Measurements from ENCODE around the gene AMOTL1. TPM values are rescaled to one million over a fixed set of nuclear protein-coding genes. Genes with fewer than 3 reads are reported as not detected.

AMOTL1 gene
- total and polyA plus RNA-seq, 8 donors, result 5.0 to 46.3 (median 14.8) TPM

DNA sequence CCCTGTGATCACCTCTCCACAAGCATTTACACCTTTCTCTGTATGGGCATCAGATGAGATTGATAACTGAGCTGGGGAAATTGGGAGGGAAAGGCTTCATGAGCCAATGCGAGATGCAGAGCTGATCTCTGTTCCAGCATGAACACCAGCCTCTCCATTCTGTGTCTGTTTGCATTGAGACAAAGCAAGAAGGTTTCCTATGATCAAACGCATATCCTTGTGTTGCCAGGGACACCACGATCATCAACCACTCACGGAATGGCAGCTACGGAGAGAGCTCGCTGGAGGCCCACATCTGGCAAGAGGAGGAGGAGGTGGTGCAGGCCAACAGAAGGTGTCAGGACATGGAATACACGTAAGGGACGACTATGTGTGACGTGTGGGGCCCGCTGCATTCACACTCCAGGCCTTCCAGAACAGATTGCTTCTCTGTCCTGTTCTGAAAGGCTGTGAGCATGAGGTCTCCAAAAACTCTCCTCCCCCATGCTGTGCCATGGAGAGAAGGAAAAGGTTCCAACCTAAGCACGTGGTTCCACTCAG, 96.4 kb downstream of the AMOTL1 start:
- WGBS, 5 donors, result 84 to 93% (median 91%) methylated on average over 11 of the region's 11 CpGs
- Histone ChIP-seq H3K36me3 (peaks cover 35 to 87% (median 86%) of the 10 kb centered on the region in 4 donors), H3K4me1 (no peaks in the 10 kb centered on the region), H3K9me3 (no peaks in the 10 kb centered on the region), H3K27ac (no peak overlapping the region), H3K27me3 (no peaks in the 10 kb centered on the region), H3K4me3 (no peak overlapping the region)
- intact Hi-C loops (cut with DNase I; ENCODE audit: low total_unique reads), result no loop called here
- no peak for DNase-seq
- TF ChIP-seq, protein P1, sequence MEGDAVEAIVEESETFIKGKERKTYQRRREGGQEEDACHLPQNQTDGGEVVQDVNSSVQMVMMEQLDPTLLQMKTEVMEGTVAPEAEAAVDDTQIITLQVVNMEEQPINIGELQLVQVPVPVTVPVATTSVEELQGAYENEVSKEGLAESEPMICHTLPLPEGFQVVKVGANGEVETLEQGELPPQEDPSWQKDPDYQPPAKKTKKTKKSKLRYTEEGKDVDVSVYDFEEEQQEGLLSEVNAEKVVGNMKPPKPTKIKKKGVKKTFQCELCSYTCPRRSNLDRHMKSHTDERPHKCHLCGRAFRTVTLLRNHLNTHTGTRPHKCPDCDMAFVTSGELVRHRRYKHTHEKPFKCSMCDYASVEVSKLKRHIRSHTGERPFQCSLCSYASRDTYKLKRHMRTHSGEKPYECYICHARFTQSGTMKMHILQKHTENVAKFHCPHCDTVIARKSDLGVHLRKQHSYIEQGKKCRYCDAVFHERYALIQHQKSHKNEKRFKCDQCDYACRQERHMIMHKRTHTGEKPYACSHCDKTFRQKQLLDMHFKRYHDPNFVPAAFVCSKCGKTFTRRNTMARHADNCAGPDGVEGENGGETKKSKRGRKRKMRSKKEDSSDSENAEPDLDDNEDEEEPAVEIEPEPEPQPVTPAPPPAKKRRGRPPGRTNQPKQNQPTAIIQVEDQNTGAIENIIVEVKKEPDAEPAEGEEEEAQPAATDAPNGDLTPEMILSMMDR (IDR thresholded peaks at IDR 0.05), result no peak
- no peak for TF ChIP-seq EP300 (IDR thresholded peaks at IDR 0.05)
- TF ChIP-seq POLR2AphosphoS5 (IDR thresholded peaks at IDR 0.05), result no peak
- TF ChIP-seq POLR2A (IDR thresholded peaks at IDR 0.05), result no peak

DNA sequence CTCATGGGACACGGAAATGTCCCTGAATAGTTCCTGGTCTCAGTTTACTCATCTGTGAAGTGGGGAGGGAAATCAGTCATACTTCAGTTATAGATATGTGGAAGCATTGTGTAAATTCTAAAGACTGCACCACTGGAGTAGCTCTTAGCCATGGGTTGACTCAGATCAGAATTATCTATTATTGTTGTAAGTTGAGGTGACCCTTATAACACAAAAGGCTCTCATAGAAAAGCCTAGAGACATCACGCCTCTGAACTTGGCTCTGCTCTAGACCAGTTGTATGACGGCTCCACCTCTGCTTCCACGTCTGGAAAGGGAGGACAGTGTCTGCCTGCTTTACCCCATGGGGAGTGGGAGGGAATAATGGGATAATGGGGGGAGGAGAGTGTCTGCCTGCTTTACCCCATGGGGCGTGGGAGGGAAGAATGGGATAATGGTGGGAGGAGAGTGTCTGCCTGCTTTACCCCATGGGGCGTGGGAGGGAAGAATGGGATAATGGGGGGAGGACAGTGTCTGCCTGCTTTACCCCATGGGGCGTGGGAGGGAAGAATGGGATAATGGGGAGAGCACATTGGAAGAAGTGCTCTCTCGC, 98.2 kb downstream of the AMOTL1 start:
- no peak overlapping the region for H3K4me3 ChIP-seq
- 89 to 92% (median 90%) methylated on average over 8 of the region's 8 CpGs for WGBS, 5 donors
- H3K27ac ChIP-seq, result no peak overlapping the region
- H3K36me3 ChIP-seq, result peaks cover 48 to 87% (median 86%) of the 10 kb centered on the region in 4 donors
- DNase-seq, result no peak
- no peaks in the 10 kb centered on the region for H3K4me1 ChIP-seq
- TF ChIP-seq EP300 (IDR thresholded peaks at IDR 0.05), result no peak
- TF ChIP-seq, protein P1 (IDR thresholded peaks at IDR 0.05), result no peak
- TF ChIP-seq POLR2A (IDR thresholded peaks at IDR 0.05), result no peak
- TF ChIP-seq POLR2AphosphoS5 (IDR thresholded peaks at IDR 0.05), result no peak
- no peaks in the 10 kb centered on the region for H3K9me3 ChIP-seq
- intact Hi-C loops (cut with DNase I; ENCODE audit: low total_unique reads), result no loop called here
- H3K27me3 ChIP-seq, result no peaks in the 10 kb centered on the region

DNA sequence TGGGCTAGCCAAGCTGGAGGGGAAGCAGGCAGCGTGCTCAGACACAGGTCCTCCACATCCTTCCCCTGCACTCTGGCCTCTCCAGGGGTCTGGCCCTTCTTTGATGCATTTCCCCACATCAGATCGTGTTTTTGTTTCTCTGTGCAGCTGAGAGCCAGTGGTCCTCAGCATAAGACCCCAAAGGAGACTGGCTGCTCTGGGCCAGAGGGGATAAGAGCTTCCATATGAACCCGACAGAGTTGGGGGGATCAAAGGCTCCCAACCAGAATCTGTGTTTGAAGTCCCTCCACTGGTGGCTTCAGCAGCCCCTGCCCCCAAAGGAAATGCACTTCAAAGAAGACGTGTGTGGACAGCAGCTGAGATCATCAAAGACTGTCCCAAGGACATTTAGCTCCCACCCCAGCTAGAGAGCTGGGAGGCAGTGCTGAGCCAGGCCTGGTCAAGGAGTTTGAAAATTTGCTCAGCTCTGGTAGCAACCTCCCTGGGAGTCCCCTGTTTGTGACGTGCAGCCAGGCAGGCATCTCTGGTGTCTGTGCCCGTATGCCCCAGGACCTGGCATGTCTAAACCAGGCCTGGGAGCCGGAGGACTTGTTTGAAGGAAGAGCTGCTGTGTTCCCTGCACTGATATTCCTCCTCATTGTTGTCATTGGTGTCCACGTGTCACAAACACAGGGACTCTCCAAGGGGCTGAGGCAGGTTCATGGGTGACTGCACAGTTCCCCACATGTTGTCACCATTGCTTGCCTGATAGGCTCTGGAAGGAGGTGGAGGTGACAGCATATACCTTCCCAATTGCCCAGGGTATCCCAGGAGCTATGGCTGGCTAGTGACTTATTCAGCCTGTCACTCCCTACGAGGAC, 99.0 kb downstream of the AMOTL1 start:
- intact Hi-C loops (cut with DNase I; ENCODE audit: low total_unique reads), result no loop called here
- H3K36me3 ChIP-seq, result peaks cover 52 to 89% (median 86%) of the 10 kb centered on the region in 4 donors
- WGBS, 5 donors, result 83 to 91% (median 84%) methylated on average over 8 to 9 of the region's 9 CpGs

DNA sequence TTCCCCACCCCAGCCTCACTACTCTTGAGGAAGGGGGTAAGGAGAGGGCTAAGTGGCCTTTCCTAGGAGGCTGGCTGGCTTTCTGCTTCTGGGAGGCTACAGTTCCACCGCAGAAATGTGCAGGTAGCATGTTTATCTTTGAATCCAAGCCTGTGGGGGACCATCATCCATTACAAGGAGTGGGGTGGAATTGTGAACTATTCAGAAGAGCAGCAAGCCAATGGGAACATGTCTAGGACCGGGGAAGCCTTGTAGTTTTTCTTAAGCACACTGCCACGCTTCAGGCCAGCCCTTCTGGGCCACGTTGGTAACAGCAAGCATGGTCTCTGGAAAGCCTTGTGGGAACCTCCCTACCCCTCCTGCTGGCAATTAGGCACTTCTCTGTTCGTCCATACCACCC, 100.3 kb downstream of the AMOTL1 start:
- peaks cover 52 to 93% (median 89%) of the 10 kb centered on the region in 4 donors for H3K36me3 ChIP-seq

More for the DNA sequence above, 99.0 kb downstream of the AMOTL1 start:
- Histone ChIP-seq H3K27me3 (no peaks in the 10 kb centered on the region), H3K9me3 (no peaks in the 10 kb centered on the region), H3K4me3 (no peak overlapping the region), H3K27ac (no peak overlapping the region), H3K4me1 (no peaks in the 10 kb centered on the region)
- no peak for TF ChIP-seq POLR2A (IDR thresholded peaks at IDR 0.05)
- TF ChIP-seq, protein P1 (IDR thresholded peaks at IDR 0.05), result no peak
- no peak for DNase-seq

More for the DNA sequence above, 100.3 kb downstream of the AMOTL1 start:
- no peak for DNase-seq
- no peaks in the 10 kb centered on the region for H3K9me3 ChIP-seq
- no peak overlapping the region for H3K4me3 ChIP-seq
- intact Hi-C loops (cut with DNase I; ENCODE audit: low total_unique reads), result no loop called here
- no peaks in the 10 kb centered on the region for H3K27me3 ChIP-seq
- TF ChIP-seq, protein P1 (IDR thresholded peaks at IDR 0.05), result no peak
- TF ChIP-seq POLR2A (IDR thresholded peaks at IDR 0.05) (no peak), EP300 (IDR thresholded peaks at IDR 0.05) (no peak), POLR2AphosphoS5 (IDR thresholded peaks at IDR 0.05) (no peak)
- no peaks in the 10 kb centered on the region for H3K4me1 ChIP-seq
- WGBS, 5 donors, result 72 to 87% (median 79%) methylated on average over 5 of the region's 5 CpGs
- no peak overlapping the region for H3K27ac ChIP-seq

Measured in stomach (tissue), 9 donors.